Nephron progenitor cell (in vitro differentiated cells): Measurements from ENCODE around the gene ADAMTS18.
A peak's percentile ranks its signal among the peaks of the same experiment; 100 is the strongest.

Experiments used
- DNase-seq: peaks from one replicate; pipeline ENCODE4 v3.0.0; 2021
- H3K27ac Mint-ChIP-seq: 2 replicates; pipeline ENCODE4 v1.8.0; 2021; ENCODE audit warnings: mild to moderate bottlenecking, moderate library complexity, mixed read lengths
- H3K27me3 Mint-ChIP-seq: 2 replicates; pipeline ENCODE4 v1.8.0; 2021; ENCODE audit warnings: mild to moderate bottlenecking, low read depth, mixed read lengths; ENCODE audit not compliant: poor library complexity
- H3K36me3 Mint-ChIP-seq: 2 replicates; pipeline ENCODE4 v1.8.0; 2021; ENCODE audit warnings: low read depth, mixed read lengths
- H3K4me1 Mint-ChIP-seq: 2 replicates; pipeline ENCODE4 v1.8.0; 2021; ENCODE audit warnings: mixed read lengths
- H3K4me3 Mint-ChIP-seq: 2 replicates; pipeline ENCODE4 v1.8.0; 2021; ENCODE audit warnings: mild to moderate bottlenecking, moderate library complexity, mixed read lengths
- H3K9me3 Mint-ChIP-seq: 2 replicates; pipeline ENCODE4 v1.8.0; 2021; ENCODE audit warnings: mild to moderate bottlenecking, moderate library complexity, mixed read lengths
- TF ChIP-seq, protein P1 (sequence below): fragments of 200-600 bp; sonication (generic); IDR thresholded peaks from 2 replicates; pipeline ENCODE4 v1.5.0; 2021; ENCODE audit warnings: antibody characterized with exemption

The ADAMTS18 gene

DNA sequence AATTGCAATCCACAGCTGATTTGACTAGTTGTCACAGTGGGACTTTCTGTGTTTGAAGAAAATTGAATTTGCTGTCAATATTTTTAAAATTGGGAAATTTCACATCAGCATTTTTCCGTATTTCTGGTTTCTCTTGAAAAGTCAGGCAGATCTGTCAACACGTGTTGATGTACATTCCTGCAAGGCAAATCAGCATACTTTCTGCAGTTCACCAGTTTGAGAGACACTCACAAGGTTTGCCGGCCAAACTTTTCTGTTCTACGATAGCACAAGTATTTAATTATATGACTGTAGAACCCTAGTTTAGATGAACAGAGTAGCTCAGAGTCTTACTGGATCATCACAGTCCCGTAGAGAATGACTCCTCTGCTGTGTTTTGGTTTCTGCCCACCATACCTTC lies 102.0 kb downstream of the ADAMTS18 start:
- no peaks in the 10 kb centered on the region for H3K36me3 Mint-ChIP-seq
- H3K27me3 Mint-ChIP-seq = no peaks in the 10 kb centered on the region
- peaks cover 60% of the 10 kb centered on the region for H3K4me1 Mint-ChIP-seq
- no peaks in the 10 kb centered on the region for H3K9me3 Mint-ChIP-seq
- DNase-seq = no peak
- H3K4me3 Mint-ChIP-seq = no peak overlapping the region
- TF ChIP-seq, protein P1, sequence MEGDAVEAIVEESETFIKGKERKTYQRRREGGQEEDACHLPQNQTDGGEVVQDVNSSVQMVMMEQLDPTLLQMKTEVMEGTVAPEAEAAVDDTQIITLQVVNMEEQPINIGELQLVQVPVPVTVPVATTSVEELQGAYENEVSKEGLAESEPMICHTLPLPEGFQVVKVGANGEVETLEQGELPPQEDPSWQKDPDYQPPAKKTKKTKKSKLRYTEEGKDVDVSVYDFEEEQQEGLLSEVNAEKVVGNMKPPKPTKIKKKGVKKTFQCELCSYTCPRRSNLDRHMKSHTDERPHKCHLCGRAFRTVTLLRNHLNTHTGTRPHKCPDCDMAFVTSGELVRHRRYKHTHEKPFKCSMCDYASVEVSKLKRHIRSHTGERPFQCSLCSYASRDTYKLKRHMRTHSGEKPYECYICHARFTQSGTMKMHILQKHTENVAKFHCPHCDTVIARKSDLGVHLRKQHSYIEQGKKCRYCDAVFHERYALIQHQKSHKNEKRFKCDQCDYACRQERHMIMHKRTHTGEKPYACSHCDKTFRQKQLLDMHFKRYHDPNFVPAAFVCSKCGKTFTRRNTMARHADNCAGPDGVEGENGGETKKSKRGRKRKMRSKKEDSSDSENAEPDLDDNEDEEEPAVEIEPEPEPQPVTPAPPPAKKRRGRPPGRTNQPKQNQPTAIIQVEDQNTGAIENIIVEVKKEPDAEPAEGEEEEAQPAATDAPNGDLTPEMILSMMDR = no peak
- H3K27ac Mint-ChIP-seq = no peak overlapping the region

DNA sequence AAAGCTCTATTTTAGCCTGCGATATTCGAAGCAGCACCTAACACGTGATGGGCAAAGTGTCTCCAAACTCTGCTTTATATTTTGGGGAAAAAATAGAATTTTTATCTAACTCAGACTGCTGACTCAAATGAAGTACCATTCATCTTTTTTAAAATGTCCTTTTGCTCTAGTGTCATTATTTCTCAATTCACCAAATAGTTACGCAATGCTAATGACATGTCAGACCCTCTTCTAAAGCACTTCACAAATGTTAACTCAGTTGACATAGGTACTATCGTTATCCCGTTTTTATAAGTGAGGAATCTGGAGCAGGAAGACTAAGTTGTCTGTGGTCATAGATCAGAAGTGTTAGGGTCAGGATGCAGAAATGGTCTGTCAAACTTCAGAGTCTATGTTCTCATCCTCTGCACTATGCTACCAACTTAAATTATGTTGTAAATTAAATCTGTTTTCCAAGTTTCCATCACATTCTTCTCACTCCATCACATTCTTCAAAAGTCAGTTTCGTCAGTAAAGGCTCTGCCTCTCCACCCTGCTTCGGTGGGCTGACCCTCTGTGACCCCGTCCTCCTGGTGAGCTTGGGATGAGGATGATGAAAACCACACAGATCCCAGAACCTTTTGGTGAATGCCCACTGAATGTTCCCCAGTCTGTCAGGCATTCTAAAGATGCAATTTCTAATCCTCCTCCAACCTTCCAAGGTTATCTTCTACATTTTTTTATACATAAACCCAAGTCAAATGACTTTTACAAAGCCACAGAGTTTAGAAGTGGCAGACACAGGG lies 102.8 kb downstream of the ADAMTS18 start:
- H3K36me3 Mint-ChIP-seq = no peaks in the 10 kb centered on the region
- no peaks in the 10 kb centered on the region for H3K27me3 Mint-ChIP-seq
- DNase-seq = no peak
- peaks cover 52% of the 10 kb centered on the region for H3K4me1 Mint-ChIP-seq
- peak overlapping the region; percentile 60 for H3K27ac Mint-ChIP-seq
- TF ChIP-seq, protein P1 = no peak
- H3K4me3 Mint-ChIP-seq = no peak overlapping the region
- no peaks in the 10 kb centered on the region for H3K9me3 Mint-ChIP-seq

DNA sequence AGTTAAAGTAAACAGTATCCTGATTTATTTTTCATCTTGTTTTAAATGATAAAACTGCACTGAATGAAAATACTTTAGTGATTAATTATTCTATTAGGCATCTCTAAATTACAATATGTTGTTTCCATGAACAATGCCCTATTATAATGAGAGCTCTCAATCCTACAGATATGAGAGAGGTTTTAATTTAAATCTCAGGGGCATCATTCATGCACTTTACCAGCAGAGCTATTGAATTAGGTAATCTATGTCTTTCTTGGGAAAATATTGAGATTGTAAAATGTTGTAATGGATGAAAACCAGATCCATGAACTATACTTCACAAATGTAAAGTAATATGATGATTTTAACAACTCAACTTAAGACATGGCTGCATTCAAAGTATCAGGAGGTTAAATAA lies 103.8 kb downstream of the ADAMTS18 start:
- no peaks in the 10 kb centered on the region for H3K27me3 Mint-ChIP-seq
- H3K9me3 Mint-ChIP-seq = no peaks in the 10 kb centered on the region
- no peak overlapping the region for H3K4me3 Mint-ChIP-seq
- TF ChIP-seq, protein P1 = no peak
- no peaks in the 10 kb centered on the region for H3K36me3 Mint-ChIP-seq
- H3K27ac Mint-ChIP-seq = no peak overlapping the region
- peaks cover 42% of the 10 kb centered on the region for H3K4me1 Mint-ChIP-seq
- no peak for DNase-seq

DNA sequence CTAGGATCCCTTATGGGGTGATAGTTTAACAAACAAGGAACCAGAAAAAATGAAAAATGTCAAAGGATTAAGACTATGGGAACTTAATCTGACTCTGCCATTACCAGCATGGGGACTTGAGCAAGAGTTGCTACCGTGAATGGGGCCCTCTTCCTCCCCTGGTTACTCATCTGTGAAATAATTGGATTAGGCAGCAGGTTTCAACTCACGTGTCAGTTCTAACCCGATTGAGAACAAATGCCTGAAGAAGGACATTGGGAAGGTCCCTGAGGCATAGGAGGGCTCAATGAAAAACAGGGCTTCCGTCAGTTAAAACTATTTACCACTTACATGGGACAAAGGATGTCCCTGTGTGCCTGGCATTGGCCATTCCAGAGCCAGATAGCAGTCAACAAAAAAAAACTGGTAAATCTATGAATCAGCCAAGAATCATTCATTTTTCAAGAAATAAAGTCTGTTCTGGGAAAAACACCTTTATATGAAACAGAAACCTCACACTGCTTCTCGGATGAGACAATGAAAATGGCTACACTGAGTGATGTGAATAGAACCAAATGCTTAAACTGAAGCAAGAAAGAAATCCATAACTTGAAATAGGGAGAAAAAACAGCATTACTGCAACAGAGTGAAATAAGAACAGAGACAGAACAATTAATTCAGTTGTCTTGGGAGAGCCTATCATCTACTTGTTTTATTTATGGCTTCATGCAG lies 104.3 kb downstream of the ADAMTS18 start:
- Mint-ChIP-seq H3K27me3 (no peaks in the 10 kb centered on the region), H3K27ac (peak overlapping the region; percentile 34), H3K4me1 (peaks cover 39% of the 10 kb centered on the region), H3K36me3 (no peaks in the 10 kb centered on the region), H3K4me3 (no peak overlapping the region), H3K9me3 (no peaks in the 10 kb centered on the region)
- TF ChIP-seq, protein P1 = no peak
- DNase-seq = no peak

DNA sequence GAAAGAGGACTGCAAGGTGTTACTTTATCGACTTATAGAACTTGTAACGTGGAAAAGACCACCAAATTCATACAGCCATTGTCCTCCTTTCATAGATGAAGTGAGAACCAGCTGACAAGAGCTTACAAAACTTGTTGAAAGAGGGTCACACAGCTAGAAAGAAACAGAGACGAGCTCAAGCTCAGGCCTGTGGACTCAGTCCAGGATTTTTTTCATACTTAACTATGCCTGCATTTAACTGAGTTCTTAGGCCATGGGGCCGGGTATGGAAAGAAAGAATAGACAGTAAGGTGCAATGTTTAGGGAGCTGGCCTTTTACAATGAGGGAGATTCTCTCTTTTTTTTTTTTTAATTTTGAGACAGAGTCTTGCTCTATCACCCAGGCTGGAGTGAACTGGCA lies 106.1 kb downstream of the ADAMTS18 start:
- DNase-seq = no peak
- TF ChIP-seq, protein P1 = no peak
- no peak overlapping the region for H3K4me3 Mint-ChIP-seq
- H3K27ac Mint-ChIP-seq = peak overlapping the region; percentile 50
- H3K27me3 Mint-ChIP-seq = no peaks in the 10 kb centered on the region
- H3K36me3 Mint-ChIP-seq = no peaks in the 10 kb centered on the region
- peaks cover 39% of the 10 kb centered on the region for H3K4me1 Mint-ChIP-seq
- H3K9me3 Mint-ChIP-seq = no peaks in the 10 kb centered on the region

DNA sequence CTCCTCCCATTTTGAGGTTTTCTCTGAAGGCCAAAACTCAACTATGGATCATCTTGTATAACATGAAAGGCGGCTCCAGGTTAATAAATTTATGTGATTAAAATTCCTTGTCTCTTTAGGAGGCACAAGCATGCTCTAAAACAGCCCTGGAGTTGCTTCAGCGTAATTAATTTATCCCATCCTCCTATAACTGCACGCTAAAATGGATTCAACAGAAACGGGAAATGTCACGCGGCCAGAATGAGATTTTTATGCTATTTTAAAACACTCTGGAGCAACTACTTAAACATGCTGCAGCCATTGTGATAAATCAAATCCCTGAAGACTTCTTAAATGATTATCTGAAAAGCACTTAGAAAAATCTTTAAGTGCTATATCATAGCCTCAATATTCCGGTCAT lies 106.6 kb downstream of the ADAMTS18 start:
- DNase-seq = no peak
- TF ChIP-seq, protein P1 = no peak
- Mint-ChIP-seq H3K4me1 (peaks cover 44% of the 10 kb centered on the region), H3K27ac (no peak overlapping the region), H3K27me3 (no peaks in the 10 kb centered on the region), H3K36me3 (no peaks in the 10 kb centered on the region), H3K9me3 (no peaks in the 10 kb centered on the region), H3K4me3 (no peak overlapping the region)
